Pons (tissue), 1 donor: Measurements from ENCODE around the gene TRPC3.
"Not testable (repeated sequence)": the region's sequence is repeated elsewhere in the genome, so short reads cannot be mapped to it uniquely, and the experiment has no call there.

Source experiments
- DNase-seq: peaks from one replicate; pipeline ENCODE4 v3.0.0-alpha.2; 2016; ENCODE audit warnings: low spot score

Gene TRPC3

DNA sequence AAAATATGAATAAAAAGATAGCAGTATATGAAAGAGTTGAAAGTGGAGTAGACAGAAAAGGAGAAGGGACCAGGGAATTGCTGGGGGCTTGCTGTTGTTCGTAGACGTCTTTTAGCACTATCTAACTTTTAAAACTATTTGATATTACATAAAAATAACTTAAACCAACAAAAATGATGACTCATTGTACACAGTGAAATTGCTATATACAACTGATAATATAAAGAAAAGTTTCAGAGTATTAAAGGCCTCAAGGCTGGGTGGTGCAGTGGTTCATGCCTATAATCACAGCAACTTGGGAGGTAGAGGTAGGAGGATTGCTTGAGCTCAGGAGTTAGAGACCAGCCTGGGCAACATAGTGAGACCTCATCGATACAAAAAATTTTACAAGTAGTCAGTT lies 5.2 kb downstream of the TRPC3 start:
- no peak for DNase-seq

DNA sequence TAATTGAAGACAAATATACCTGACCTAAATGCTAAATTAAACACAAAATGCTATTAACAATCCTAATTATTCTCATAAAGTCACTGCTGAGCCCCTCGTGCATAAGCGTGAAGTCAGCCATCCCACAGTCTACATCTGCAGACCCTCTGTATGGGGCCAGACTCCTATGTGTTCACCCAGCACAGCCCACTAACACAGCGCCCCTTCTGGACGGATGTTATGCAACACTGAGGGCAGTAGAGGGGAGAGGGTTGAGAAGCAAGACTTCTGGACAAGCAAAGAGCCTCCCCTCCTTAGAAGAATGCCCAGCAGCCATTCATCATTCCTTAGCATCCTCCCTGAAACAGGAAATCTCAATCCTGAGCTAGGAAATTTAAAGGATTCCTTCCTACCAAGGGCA lies 7.9 kb downstream of the TRPC3 start:
- no peak for DNase-seq

DNA sequence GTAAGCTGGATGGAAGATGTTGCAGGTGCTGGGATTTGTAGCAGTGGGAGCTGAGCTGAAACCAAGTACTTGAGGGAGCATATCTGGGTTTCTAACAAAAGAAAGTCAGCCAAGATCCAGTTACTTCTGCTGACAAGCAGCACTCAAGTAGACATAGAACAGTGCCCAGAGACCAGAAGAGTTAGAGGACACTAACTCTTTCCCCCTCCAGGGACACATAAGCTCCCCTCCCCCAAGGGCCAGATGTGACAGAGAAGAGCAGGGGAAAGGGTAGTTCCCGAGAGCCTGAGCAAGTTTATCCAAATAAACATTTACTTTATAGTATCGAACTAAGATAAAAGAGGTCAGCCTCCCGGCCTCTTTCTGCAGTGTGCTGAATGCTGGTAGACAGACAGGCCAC lies 12.2 kb downstream of the TRPC3 start:
- no peak for DNase-seq

DNA sequence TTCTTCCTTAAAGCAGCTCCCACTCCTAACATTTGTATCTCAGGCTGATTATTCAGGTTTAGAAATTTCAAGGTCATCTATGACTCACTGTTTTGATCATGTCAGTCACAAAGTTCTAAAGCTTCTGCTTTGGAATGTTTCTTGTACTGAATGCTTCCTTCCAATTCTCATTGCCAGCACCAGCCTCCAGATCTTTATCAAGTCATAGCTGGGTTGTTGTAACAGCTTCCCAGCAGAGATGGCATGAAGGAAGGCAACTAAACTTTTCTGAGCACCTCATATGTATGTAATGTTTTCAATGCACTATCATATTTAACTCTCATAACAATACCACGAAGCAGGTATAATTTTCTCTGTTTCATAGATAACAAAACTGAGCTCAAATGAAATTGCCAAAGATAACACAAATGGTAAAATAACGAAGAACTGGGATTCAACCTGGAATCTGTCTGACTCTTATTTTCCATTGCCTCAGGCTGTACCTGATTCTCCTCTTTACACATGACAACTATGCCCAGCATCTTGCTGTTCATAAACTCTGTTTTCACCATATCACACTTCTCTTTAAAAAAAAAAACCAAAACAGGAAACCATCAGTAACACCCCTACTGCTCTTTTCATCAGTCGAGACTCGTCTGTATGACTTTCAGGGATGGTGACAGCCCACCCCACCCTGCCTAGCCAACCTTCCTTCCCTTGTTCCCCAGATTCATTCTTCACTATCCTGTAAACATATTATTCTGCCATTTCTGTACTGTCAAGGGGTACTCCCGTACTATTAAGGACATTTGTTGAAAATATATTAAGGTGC lies 13.4 kb downstream of the TRPC3 start:
- no peak for DNase-seq

DNA sequence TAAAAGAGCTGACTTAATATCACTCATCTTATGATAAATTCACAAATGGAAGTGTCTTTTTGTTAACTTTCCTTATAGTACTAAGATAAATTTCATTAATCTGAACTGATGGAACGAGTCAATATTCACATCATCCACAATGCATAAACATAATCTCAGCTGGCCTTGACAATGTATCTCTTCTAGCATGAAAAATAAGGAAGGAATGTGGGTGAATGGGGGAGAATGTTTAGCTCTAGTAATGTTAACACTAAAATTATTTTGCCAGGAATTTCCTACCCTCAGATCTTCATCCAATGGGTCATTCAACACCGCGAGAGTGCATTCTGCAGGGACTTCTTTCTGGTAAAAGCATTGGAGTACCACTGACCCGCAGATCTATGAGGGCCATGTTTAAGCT lies 15.8 kb downstream of the TRPC3 start:
- DNase-seq, result no peak

DNA sequence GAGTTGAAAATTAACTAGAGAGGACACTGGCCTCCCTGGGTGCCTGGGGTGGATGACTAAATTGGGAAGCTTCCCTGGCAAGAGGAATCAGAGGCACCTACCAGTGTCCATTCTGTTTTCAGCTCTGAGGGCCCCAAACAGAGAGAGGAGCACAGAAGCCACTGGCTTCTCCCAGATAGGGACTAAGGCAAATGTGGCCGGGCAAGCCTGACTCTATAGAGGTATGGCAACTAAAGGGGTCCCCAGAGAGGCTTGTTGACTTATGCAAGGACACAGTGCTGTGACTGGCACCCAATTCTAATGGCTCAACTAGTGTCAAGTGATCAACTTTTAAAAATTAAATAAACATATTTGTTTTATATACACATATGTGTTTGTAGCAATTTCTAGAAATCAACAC lies 17.2 kb downstream of the TRPC3 start:
- DNase-seq, result no peak

DNA sequence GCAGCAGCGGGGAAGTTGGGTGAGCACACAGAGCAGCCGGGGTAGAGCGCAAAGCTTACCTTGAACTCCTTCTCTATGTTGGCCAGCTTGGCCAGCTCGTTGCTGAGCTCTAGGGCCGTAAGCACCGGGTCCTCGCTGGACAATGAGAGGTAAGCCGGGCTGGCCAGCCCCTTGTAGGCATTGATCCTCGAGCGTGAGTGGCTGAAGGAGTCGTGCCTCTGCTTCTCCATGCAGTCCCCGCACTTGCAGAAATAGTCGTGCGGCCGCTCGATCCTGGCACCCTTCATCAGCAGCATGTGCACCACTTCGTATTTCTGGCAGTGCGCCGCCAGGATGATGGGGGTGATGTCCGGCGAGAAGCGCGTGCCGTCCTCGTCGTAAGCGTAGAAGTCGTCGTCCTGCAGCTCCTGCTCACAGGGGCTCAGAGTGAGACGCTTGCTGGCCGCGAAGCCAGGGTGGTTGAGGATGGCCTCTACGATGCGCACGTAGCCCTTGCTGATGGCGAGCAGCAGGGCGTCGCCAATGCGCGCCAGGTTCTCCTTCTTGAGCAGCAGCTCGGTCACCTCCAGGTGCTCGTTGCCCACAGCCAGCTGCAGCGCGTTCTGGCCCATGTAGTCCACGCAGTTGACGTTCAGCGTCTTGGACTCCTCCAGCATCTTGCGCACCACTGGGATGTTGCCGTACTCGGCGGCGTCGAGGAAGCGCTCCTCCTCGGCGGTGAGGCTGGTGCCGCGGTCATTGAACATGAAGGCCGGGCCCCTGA lies 19.5 kb downstream of the TRPC3 start:
- no peak for DNase-seq

DNA sequence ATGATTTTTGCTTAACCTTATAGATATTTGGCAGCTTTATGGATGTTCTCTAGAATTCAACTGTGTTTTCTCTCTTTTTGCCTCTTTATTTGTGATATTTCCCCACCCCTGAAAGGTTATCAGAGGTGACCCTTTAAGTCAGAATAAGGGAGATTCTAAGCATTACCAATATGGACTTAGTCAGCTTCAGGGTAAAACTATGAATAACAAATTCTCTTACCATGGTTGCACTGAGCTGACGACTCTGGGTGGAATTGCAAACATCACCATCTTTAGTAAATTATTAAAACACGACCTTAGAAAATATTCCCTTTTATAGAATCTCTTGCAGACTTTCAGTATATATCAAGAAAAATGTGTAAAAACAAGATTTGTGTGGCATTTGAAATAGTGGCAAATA lies 21.6 kb downstream of the TRPC3 start:
- DNase-seq, result no peak

DNA sequence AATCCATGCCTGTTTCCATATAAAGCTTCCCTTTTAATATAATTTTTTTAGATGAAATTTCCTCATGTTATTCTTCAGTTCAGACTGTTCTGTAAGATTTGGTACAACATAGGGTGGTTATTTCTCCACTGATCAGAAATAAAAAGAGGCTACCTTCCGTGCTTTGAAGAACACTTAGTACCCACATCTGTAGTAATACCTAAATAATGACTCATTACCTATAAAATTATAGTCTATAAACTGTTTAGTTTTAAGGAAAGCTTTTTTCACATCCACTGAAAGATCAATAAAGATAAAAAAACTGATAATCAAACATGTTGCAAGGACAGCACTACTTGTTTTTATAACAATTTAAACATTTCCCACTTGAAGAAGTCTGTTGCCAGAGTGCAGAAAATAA lies 23.9 kb downstream of the TRPC3 start:
- no peak for DNase-seq

DNA sequence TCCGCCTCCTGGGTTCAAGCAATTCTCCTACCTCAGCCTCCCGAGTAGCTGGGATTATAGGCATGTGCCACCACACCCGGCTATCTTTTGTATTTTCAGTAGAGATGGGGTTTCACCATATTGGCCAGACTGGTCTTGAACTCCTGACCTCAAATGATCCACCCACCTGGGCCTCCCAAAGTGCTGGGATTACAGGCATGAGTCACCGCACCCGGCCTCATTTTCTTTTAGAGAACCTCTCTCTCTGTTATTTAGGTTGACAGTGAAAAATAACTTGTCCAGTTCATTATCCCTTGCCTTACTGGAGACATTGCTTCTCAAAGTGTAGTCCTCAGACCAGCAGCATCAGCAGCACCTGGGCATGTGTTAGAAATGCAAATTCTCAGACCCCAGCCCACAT lies 25.4 kb downstream of the TRPC3 start:
- not testable (repeated sequence) for DNase-seq

DNA sequence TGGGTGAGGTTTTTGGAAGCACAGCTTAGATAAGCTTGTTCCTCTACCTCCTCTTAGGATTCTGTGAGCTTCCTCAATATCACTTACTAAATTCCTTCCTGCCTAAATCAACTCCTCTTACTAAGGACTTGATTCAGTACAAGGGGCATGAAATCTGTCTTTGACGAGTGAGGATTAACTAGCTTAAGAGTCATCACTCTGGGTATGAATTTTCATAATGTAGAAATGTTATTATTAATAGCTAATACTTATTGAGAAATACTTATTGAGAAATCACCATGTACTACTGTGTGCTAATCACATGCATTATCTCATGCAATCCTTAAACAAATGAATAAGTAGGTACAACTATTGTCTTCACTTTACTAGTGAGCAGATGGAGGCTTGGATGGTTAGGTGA lies 28.6 kb downstream of the TRPC3 start:
- DNase-seq, result no peak

DNA sequence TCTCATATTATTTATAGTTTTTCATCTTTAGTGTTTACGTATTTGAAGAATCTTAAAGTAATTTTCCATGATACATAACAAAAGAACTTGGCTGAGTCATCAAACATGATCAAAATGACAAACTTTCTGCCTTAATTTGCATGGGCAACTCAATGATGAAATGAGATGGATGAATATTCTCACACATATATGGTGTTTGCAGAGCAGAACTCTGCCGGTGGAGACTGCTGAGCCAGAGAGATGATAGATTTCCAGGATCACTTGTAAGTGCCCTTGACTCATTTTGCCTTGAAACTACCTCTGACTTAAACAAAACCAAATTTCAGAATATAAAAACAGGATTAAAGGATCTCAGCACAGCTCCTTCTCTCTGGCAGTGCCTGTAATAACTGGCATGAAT lies 38.2 kb downstream of the TRPC3 start:
- no peak for DNase-seq

DNA sequence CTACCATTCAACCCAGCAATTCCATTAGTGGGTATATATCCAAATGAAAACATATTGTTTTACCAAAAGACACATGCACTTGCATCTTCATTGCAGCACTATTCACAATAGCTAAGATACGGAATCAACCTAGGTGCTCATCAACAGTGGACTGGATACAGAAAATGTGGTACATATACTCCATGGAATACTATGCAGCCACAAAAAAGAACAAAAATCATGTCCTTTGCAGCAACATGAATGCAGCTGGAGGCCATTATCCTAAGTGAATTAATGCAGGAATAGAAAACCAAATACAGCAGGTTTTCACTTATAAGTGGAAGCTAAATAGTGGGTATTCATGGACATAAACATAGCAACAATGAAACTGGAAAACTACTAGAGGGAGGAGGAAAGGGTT lies 43.5 kb downstream of the TRPC3 start:
- no peak for DNase-seq

DNA sequence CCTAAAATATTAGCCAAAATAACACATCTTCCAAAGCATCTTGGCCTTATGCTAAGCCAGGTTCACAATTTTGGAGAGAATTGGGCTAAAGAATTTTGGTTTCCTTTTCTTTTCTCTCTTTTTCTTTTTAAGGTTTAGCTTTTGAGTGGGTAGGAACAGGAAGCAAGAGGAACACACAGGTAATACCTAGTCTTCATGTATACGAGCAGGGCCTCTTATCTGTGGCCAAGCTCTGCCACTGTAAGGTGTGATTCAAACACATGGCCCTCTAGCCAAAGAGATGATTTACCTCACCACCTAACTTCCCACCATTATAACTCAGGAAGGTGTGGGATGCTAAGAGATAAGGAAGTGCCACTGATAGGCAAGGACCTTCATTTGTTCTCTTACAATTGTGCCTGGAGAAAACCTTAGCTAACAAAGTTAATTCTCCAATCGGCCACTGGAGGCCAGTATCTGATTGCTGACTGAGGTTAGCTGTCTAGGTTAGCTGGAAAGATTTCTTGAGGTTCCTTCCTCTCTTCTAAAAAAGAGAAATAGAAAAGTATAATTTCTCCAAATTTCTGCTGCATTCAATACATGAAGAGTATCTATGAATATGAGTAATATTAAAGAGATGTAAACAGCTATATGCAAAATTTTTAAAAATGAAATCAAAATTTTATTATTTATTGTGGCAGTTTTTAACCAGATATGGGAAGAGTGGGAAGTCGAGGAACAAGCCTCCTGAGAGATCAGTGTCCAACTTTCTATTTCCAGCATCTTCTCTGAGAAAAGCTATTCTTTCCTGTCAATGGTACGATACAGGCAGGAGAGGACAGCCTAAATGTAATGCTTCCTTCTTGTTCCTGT lies 51.5 kb downstream of the TRPC3 start:
- DNase-seq, result peak; percentile 82

DNA sequence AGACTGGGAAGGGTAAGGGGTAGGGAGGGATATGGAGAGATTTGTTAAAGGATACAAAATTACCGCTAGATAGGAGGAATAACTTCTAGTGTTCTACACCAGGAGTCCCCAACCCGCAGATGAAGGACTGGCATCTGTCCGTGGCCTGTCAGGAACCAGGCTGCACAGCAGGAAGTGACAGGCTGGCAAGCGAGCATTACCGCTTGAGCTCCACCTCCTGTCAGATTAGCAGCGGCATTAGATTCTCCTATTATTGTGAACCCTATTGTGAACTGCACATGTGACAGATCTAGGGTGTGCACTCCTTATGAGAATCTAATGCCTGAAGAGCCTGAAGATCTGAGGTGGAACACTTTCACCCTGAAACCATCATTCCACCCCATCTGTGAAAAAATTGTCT lies 53.7 kb downstream of the TRPC3 start:
- DNase-seq, result no peak

DNA sequence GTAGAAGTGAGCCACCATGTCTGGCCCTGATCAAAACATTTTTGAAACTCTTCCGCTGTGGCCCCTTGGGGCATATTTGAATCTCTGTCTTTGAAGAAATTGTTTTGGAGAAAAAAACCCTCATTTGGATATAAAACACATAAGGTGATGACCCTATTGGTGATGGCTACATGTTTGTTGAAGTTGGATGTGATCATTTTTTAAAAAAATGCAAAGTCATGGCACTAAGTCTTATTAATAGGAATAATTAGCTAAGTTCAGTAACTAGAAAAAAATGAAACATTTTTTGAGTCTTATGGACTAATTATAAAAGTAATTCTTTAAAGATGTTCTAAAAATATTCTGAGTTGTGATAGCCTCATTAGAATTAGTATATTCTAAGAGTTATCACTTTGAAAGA lies 63.7 kb downstream of the TRPC3 start:
- no peak for DNase-seq

DNA sequence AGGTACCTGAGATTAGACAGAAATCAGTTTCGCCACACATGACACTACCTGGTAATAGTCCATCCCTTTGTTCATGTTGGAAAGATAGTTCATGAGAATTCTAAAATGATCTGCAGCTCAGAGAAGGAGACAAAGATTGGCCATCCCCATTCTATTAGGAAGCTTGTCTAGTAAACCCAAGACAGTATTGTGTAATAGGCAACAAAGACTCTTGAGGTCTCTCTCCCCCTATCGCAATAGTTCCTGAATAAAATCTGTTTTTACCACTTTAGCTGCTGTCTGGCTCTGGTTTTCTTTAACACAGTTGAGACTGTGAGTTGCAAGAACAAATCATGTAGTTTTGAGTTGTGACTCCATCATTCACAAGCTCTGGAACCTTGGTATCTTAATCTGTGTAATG lies 66.7 kb downstream of the TRPC3 start:
- no peak for DNase-seq

DNA sequence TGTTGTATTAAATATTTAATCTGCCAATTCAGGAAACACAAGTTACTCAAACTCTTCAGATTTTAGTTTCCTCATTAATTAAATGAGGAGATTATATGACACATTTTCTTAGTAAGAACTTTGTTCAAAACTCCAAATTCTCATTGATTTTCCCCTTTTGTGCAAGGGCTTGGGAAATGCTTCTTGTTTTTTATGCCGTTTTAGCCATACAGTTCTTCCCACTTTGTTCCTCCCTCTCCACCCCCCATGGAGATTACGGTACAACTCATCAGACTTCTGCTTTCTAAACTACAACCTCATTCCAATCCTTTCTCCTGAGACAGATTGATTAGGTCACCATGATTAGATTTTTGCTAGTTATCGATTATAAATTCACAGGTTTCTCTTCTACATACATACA lies 70.7 kb downstream of the TRPC3 start:
- DNase-seq, result no peak

DNA sequence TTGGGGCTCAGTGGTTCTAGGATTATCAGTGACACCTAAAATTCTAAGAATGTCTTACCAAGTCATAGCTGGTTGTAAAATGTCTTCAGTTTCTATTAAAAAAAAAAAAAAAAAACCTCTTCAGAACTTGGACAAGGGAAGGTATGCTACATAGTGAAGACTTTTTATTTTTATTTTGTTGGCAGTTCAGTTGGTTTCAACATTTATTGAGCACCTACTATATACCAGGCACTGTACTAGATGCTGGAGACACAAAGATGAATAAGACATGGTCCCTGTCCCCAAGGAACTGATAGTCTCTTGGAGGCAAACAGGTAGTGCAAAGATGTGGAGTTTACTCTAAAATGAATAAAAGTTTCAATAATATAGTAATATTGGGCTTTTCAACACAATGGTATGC lies 72.7 kb downstream of the TRPC3 start:
- DNase-seq, result no peak

DNA sequence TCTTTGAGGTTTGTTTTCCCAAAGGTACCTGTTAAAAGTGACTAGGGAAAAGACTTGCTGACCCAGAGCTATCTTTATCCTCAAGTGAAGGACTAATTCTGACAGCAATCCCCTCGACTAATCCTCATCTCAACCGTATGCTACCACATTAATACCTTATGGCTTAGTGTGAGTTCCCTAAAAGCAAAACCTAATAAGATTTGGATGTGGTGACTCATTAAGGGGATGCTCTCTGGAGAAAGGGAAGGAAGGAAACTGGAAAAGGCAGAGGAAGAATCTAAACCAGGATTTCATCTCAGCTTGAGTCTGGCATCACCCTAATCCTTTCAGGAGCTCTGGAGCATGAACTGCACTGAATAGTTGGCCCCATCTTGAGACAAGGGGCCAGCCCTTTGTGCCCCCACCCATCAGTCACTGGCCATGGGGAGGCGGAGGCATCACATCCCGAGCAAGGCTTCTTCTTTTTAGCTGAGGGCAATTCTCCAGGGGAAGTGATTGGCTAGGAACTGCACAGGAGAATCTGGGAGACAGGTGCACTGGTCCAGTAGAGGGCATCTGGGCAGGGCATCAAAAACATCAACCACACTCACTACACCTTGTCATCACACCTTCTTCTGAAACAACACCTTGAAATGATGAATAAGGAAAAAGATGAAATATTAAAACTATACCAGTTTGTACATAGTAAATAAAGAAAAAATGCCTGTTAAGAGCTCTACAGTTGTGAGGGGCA lies 74.7 kb downstream of the TRPC3 start:
- no peak for DNase-seq

DNA sequence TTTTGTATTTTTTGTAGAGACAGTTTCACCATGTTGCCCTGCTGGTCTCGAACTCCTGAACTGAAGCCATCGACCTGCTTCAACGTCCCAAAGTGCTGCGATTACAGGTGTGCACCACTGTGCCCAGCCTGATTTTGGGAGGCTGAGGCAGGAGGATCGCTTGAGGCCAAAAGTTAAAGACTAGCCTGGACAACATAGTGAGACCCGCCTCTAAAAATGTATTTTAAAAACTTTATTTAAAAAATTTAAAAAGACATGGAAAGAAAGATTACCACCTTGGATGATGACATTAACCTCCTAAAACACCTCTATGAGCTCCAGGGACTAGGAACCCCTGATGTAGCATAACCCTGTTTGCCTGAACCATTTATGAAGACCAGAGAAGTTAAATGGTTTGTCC lies 75.8 kb downstream of the TRPC3 start:
- no peak for DNase-seq

DNA sequence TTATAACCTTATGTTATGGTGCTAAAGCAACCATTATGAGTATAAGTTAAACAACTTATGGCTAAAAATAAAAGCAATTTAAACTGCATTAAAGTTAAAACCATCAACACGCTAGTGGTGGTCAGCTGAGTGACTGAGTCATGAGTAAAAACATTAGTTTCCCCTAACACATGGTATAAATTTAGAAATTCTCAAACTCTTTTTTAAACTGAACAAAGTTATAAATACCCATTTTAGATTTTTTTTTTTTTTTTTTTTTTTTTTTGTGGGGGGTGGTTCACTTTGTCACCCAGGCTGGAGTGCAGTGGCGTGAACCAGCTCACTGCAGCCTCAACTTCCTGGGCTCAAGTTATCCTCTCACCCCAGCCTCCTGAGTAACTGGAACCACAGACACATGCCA lies 76.2 kb downstream of the TRPC3 start:
- DNase-seq, result no peak
